ENCODE results near the gene PDGFD.

GRCh38 chr11:104011044-104011443 lies 152.9 kb downstream of the PDGFD start:
- TF ChIP-seq CTCF (IDR thresholded peaks at IDR 0.05; ENCODE audit: low read depth, low read length) (no peak), EZH2phosphoT487 (IDR thresholded peaks at IDR 0.05; ENCODE audit: low read depth) (no peak)

Measured in OCI-LY3 (cell line).